Measurements from ENCODE around the gene SNX6.

The SNX6 gene

DNA sequence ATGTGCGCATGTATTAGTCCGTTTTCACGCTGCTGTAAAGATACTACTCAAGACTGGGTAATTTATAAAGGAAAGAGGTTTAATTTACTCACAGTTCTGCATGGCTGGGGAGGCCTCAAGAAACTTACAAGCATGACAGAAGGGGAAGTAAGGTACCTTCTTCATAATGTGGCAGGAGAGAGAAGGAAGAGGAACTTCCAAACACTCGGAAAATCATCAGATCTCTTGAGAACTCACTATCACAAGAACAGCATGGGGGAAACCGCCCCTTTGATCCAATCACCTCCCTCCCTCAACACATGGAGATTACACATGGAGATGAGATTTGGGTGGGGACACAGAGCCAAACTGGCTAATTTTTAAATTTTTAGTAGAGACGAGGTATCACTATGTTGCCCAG, 41.8 kb upstream of the SNX6 start:
- Histone ChIP-seq H3K4me3 (no peak overlapping the region), H3K27me3 (no peaks in the 10 kb centered on the region), H3K36me3 (no peaks in the 10 kb centered on the region), H3K27ac (no peak overlapping the region), H3K4me1 (no peaks in the 10 kb centered on the region), H3K9me3 (no peaks in the 10 kb centered on the region)
- no peak for TF ChIP-seq CTCF (IDR thresholded peaks at IDR 0.05)
- intact Hi-C loops (cut with DNase I; ENCODE audit: low total_unique reads): loop anchor here (2.0 kb wide), 1 partner anchor 51 kb away; no protein-coding TSS in a partner anchor
- no peak for DNase-seq

DNA sequence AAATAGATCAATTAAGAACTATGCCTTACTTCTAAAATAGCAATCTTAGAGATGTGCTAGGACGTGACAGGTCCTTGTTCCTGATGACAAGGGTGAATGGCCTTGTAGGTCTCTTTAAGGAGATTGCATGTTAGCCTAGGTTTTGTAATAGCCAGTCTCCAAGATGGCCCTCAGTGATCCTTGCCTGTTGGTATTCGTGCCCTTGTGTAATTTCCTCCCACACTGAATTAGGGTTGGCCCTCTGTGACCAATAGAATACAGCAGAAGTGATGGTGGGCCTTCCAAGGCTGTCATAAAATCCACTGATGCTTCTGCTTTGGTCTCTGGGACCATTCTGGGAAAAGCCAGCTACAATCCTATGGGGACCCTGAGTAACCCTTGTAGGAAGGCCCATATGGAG, 38.2 kb upstream of the SNX6 start:
- intact Hi-C loops (cut with DNase I; ENCODE audit: low total_unique reads): no loop called here
- no peaks in the 10 kb centered on the region for H3K9me3 ChIP-seq
- no peak overlapping the region for H3K4me3 ChIP-seq
- H3K36me3 ChIP-seq: no peaks in the 10 kb centered on the region
- H3K4me1 ChIP-seq: no peaks in the 10 kb centered on the region
- H3K27ac ChIP-seq: no peak overlapping the region
- no peaks in the 10 kb centered on the region for H3K27me3 ChIP-seq
- TF ChIP-seq CTCF (IDR thresholded peaks at IDR 0.05): no peak
- DNase-seq: no peak

DNA sequence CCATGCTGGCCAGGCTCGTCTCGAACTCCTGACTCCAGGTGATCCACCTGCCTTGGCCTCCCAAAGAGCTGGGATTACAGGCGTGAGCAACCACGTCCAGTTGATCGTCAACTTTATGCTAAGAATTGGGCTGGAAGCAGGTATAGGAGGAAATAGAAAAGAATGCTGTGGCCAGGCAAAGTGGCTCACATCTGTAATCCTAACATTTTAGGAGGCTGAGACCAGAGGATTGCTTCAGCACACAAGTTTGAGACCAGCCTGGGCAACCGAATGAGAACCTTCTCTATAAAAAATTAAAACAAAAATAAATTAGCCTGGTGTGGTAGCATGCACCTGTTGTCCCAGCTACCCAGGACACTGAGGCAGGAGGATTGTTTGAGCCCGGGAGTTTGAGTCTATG, 37.1 kb upstream of the SNX6 start:
- Histone ChIP-seq H3K27ac (no peak overlapping the region), H3K9me3 (peaks cover 0 to 6% (median 0%) of the 10 kb centered on the region in 3 donors), H3K4me3 (no peak overlapping the region), H3K27me3 (no peaks in the 10 kb centered on the region), H3K4me1 (no peaks in the 10 kb centered on the region), H3K36me3 (no peaks in the 10 kb centered on the region)
- TF ChIP-seq CTCF (IDR thresholded peaks at IDR 0.05): no peak
- no peak for DNase-seq
- intact Hi-C loops (cut with DNase I; ENCODE audit: low total_unique reads): no loop called here

DNA sequence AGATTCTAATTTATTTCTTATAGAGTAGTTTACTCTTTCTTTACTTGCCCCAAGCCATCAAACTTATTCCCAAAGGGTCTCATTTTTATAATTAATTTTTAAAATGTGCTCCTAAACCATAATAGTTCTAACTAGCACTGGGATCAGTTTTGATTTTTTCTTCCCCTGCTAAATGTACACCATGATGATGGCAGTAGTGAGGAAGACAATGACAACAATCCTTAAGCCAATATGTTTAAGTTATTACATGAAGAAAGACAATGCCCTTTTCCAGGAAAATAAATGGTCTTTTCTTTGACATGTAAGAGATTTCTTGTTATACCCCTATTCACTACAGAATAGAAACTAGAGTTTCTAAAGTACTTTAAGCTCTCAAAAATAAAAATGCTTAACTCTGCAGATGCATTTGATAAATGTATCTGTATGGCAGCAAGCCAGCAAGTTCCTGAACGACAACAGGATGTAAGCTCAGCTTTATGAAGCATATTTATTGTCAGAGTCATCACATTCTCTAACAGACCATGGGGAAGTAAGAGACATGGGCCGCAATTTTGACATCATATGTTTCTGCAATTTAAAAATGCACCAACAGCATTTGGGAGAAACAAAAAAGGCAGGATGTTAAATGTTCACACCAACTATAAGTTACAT, 36.0 kb upstream of the SNX6 start:
- peak in 1 of 2 donors; percentile 65 for DNase-seq
- H3K27me3 ChIP-seq: no peaks in the 10 kb centered on the region
- H3K4me3 ChIP-seq: no peak overlapping the region
- peaks cover 0 to 6% (median 0%) of the 10 kb centered on the region in 3 donors for H3K9me3 ChIP-seq
- H3K36me3 ChIP-seq: no peaks in the 10 kb centered on the region
- intact Hi-C loops (cut with DNase I; ENCODE audit: low total_unique reads): no loop called here
- no peak overlapping the region for H3K27ac ChIP-seq
- H3K4me1 ChIP-seq: no peaks in the 10 kb centered on the region
- TF ChIP-seq CTCF (IDR thresholded peaks at IDR 0.05): no peak

DNA sequence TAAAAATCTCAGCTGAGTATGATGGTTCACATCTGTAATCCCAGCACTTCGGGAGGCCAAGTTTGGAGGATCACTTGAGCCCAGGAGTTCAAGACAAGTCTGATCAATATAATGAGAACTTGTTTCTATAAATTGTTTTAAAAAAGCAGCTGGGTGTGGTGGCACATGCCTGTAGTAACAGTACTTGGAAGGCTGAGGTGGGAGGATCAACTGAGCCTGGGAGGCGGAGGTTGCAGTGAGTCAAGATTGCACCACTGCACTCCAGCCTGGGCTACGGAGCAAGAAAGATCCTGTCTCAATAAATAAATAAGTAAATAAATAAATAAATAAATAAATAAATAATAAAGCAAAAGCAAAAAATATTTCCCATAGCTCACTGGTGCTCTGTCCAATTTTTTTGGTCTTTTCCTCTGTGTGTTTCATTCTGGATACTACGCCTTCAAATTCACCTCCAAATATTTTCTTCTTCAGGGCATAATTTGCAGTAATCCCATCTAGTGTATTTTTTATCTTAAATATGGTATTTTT, 32.7 kb upstream of the SNX6 start:
- H3K9me3 ChIP-seq: peaks cover 0 to 6% (median 0%) of the 10 kb centered on the region in 3 donors
- no peaks in the 10 kb centered on the region for H3K27me3 ChIP-seq
- H3K36me3 ChIP-seq: no peaks in the 10 kb centered on the region
- no peak for DNase-seq
- H3K4me1 ChIP-seq: no peaks in the 10 kb centered on the region
- no peak for TF ChIP-seq CTCF (IDR thresholded peaks at IDR 0.05)
- intact Hi-C loops (cut with DNase I; ENCODE audit: low total_unique reads): no loop called here
- H3K27ac ChIP-seq: no peak overlapping the region
- H3K4me3 ChIP-seq: no peak overlapping the region
